Measurements from ENCODE around the gene ATP2C1.

The ATP2C1 gene

GRCh38 chr3:131036986-131037385 is 143.1 kb downstream of the ATP2C1 start:
- DNase-seq (ENCODE audit: low read depth in 2 of 2): no peak

- DNase-seq (ENCODE audit: low read depth in 2 of 2): no peak
Measured at GRCh38 chr3:131038326-131038725, 144.4 kb downstream of the ATP2C1 start.

GRCh38 chr3:131042271-131042985 is 148.5 kb downstream of the ATP2C1 start:
- peak in 1 of 2 donors; percentile 5 for DNase-seq (ENCODE audit: low read depth in 2 of 2)

- no peak for DNase-seq (ENCODE audit: low read depth in 2 of 2)
Measured at GRCh38 chr3:131047582-131047981, 153.7 kb downstream of the ATP2C1 start.

- no peak for DNase-seq (ENCODE audit: low read depth in 2 of 2)
Measured at GRCh38 chr3:131048030-131048429, 154.1 kb downstream of the ATP2C1 start.

- no peak for DNase-seq (ENCODE audit: low read depth in 2 of 2)
Measured at GRCh38 chr3:131050001-131050400, 156.1 kb downstream of the ATP2C1 start.

GRCh38 chr3:131053043-131053859 is 159.4 kb downstream of the ATP2C1 start:
- DNase-seq (ENCODE audit: low read depth in 2 of 2): no peak

Data from stimulated activated CD8-positive, alpha-beta memory T cell treated with anti-CD3 and anti-CD28 coated beads, Interleukin-7, amount 100 ng/mL, for 1 hour (primary cell).